Ishikawa (cell line): ENCODE measurements around the gene SF3A1.

Source experiments
- EP300 ChIP-seq: IDR thresholded peaks from 2 replicates; pipeline ENCODE4 v1.6.1; 2012; ENCODE audit warnings: borderline replicate concordance
- RAD21 ChIP-seq: IDR thresholded peaks from 2 replicates; pipeline ENCODE4 v1.6.1; 2012; ENCODE audit warnings: low read depth
- TF ChIP-seq, protein P1 (sequence below): IDR thresholded peaks from 2 replicates; pipeline ENCODE4 v1.6.1; 2012

DNA sequence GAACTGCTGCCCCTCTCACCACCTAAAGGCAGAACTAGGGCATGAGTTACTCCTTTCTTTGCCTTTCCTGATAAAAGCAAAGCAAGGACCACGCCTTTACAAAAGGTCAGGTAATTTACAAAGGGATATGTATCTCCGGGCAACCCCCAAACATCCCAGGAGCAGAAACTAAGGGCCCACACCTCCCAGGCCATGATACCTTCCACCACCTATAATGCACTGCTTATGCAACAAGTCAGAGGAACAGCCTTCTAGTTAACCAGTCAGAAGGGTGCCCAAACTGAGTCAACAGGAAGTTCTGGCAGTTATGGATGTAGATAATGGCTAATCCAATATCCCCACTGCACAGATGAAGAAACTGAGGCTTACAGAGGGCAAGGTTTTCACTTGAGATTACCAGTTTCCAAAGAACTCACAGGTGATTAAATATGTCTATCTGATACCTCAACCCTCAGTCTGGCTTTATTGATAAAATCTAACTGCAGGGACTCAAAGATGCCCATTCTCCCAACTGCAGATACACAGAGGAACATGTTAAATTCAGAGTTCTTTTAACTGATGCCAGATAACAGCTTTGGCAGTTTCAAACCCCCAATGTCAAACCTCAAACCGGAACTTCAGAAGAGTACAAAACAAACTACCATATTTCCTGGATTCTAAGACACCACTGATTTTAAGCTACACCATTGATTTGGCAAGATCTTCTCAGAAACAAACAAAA, 50.6 kb downstream of the SF3A1 start:
- TF ChIP-seq, protein P1, sequence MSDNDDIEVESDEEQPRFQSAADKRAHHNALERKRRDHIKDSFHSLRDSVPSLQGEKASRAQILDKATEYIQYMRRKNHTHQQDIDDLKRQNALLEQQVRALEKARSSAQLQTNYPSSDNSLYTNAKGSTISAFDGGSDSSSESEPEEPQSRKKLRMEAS, result no peak
- TF ChIP-seq RAD21 (no peak), EP300 (no peak)
